ENCODE results near the gene EMX1. TPM values are rescaled to one million over a fixed set of nuclear protein-coding genes. Genes with fewer than 3 reads are reported as not detected.

Gene EMX1
- total and polyA plus RNA-seq, 2 of the 13 experiments (the other 11 are each of a cell fraction or from before 2014, with no cell fraction given) = 0.62 to 4.9 TPM

- Histone ChIP-seq H3K4me1 (ENCODE audit: insufficient read depth, low read length) (no peaks in the 10 kb centered on the region), H2AFZ (ENCODE audit: low read length) (no peak overlapping the region), H3K27ac (ENCODE audit: extremely low read length, insufficient read depth, low read length) (no peak overlapping the region), H3K9me3 (ENCODE audit: low read length) (no peaks in the 10 kb centered on the region), H3K4me3 (replicated peaks in 1 of 3; ENCODE audit: insufficient read depth in 1 of 3, low read depth in 2 of 3, low read length in 3 of 3) (no peak overlapping the region), H3K27me3 (ENCODE audit: control insufficient read depth in 1 of 2, insufficient read depth in 2 of 2, low read length in 2 of 2) (peaks cover 2 to 61% of the 10 kb centered on the region in 2 experiments; a peak in 4 of 5 replicates), H3K79me2 (ENCODE audit: insufficient read depth, low read length) (no peaks in the 10 kb centered on the region), H3K9ac (ENCODE audit: insufficient read depth, low read depth, low read length) (no peak overlapping the region), H3K4me2 (ENCODE audit: low read depth, low read length) (no peak overlapping the region), H4K20me1 (ENCODE audit: insufficient read depth, low read length) (no peaks in the 10 kb centered on the region; the same call in 1 of the 2 replicates), H3K36me3 (replicated peaks in 1 of 2; ENCODE audit: control insufficient read depth in 1 of 2, insufficient read depth in 2 of 2, low read length in 2 of 2) (no peaks in the 10 kb centered on the region)
- no peak for ATAC-seq
- FAIRE-seq = no peak
- WGBS (ENCODE audit: low lambda C conversion rate) = 90% methylated on average over 1 of the region's 1 CpG
- no peak for TF ChIP-seq ETS1 (CRISPR knock-in tag; IDR thresholded peaks at IDR 0.05)
- no peak for TF ChIP-seq ZNF460 (CRISPR knock-in tag; IDR thresholded peaks at IDR 0.05; ENCODE audit: borderline replicate concordance)
- TF ChIP-seq MXD4 (CRISPR knock-in tag; IDR thresholded peaks at IDR 0.05) = no peak
- no peak for DNase-seq (ENCODE audit: low spot score)
- POLR2A ChIA-PET = no interaction called here
- in situ Hi-C loops (cut with HindIII; ENCODE audit: extremely low pct_ligation_motif_present, low pct_unique_long_range_greater_than_20kb) (no loop called here), intact Hi-C loops (cut with micrococcal nuclease; ENCODE audit: unreplicated experiment) (no loop called here)
- no TSS peak for BruUV-seq (replicated peaks)
- CTCF ChIA-PET (ENCODE audit: low intra/inter-chr PET ratio, low total read pairs) = no interaction called here
Observed at GRCh38 chr2:72929010-72929409, 11.7 kb downstream of the EMX1 start.

- in situ Hi-C loops (cut with HindIII; ENCODE audit: extremely low pct_ligation_motif_present, low pct_unique_long_range_greater_than_20kb) = no loop called here
- no peak overlapping the region for H3K4me2 ChIP-seq (ENCODE audit: low read depth, low read length)
- TF ChIP-seq ZNF552 (CRISPR knock-in tag; IDR thresholded peaks at IDR 0.05; ENCODE audit: borderline replicate concordance) (no peak), HES4 (CRISPR knock-in tag; IDR thresholded peaks at IDR 0.05; ENCODE audit: borderline replicate concordance) (no peak), ZNF362 (CRISPR knock-in tag; IDR thresholded peaks at IDR 0.05; ENCODE audit: borderline replicate concordance) (no peak), STAT6 (CRISPR knock-in tag; IDR thresholded peaks at IDR 0.05; ENCODE audit: borderline replicate concordance) (no peak), ARNT (IDR thresholded peaks at IDR 0.05) (no peak), ZBTB49 (CRISPR knock-in tag; IDR thresholded peaks at IDR 0.05; ENCODE audit: borderline replicate concordance) (no peak)
Observed at GRCh38 chr2:72931280-72931910, 14.1 kb downstream of the EMX1 start.

More at GRCh38 chr2:72931280-72931910, 14.1 kb downstream of the EMX1 start:
- Histone ChIP-seq H3K36me3 (replicated peaks in 1 of 2; ENCODE audit: control insufficient read depth in 1 of 2, insufficient read depth in 2 of 2, low read length in 2 of 2) (no peaks in the 10 kb centered on the region), H3K27me3 (ENCODE audit: control insufficient read depth in 1 of 2, insufficient read depth in 2 of 2, low read length in 2 of 2) (peaks cover under 1 to 38% of the 10 kb centered on the region in 2 experiments; a peak in 4 of 5 replicates), H2AFZ (ENCODE audit: low read length) (no peak overlapping the region), H3K4me1 (ENCODE audit: insufficient read depth, low read length) (peaks cover 9% of the 10 kb centered on the region; the same call in 1 of the 2 replicates), H4K20me1 (ENCODE audit: insufficient read depth, low read length) (no peaks in the 10 kb centered on the region; the same call in 1 of the 2 replicates), H3K27ac (ENCODE audit: extremely low read length, insufficient read depth, low read length) (no peak overlapping the region), H3K79me2 (ENCODE audit: insufficient read depth, low read length) (no peaks in the 10 kb centered on the region), H3K4me3 (replicated peaks in 1 of 3; ENCODE audit: insufficient read depth in 1 of 3, low read depth in 2 of 3, low read length in 3 of 3) (no peak overlapping the region), H3K9me3 (ENCODE audit: low read length) (no peaks in the 10 kb centered on the region), H3K9ac (ENCODE audit: insufficient read depth, low read depth, low read length) (no peak overlapping the region)
- ATAC-seq (no peak), DNase-seq (ENCODE audit: low spot score) (no peak), FAIRE-seq (no peak)
- 63% methylated on average over 14 of the region's 14 CpGs for WGBS (ENCODE audit: low lambda C conversion rate)
- intact Hi-C loops (cut with micrococcal nuclease; ENCODE audit: unreplicated experiment) = no loop called here
- BruUV-seq (replicated peaks) = no TSS peak
- ChIA-PET CTCF (ENCODE audit: low intra/inter-chr PET ratio, low total read pairs) (no interaction called here), POLR2A (no interaction called here)

Measured in HepG2 (cell line).